AG04450 (cell line): ENCODE results near the gene KIF4A. TPM values are rescaled to one million over a fixed set of nuclear protein-coding genes. Genes with fewer than 3 reads are reported as not detected.
"Not testable (repeated sequence)": the region's sequence is repeated elsewhere in the genome, so short reads cannot be mapped to it uniquely, and the experiment has no call there.

Experiments used
- CTCF ChIA-PET: fragments of 300-600, 350-600 bp; formaldehyde crosslinking; extraction: SDS; loops from one replicate; lab custom pipeline; 2022; ENCODE audit warnings: antibody characterized with exemption, inconsistent platforms; lab: Charles Lee
- POLR2A ChIA-PET: fragments of 350-600 bp; formaldehyde crosslinking; extraction: SDS; loops from one replicate; lab custom pipeline; 2021; ENCODE audit warnings: antibody characterized with exemption, inconsistent platforms; lab: Yijun Ruan, JAX
- DNase-seq: peaks from one replicate; pipeline ENCODE4 v3.0.0-alpha.2; 2011; ENCODE audit warnings: low read depth, low spot score
- H3K27ac ChIP-seq: one replicate; pipeline ENCODE4 v1.5.1; 2012; ENCODE audit warnings: low read depth, low read length, control low read depth
- H3K27me3 ChIP-seq: one replicate; pipeline ENCODE4 v1.6.0; 2012; ENCODE audit warnings: low read length; ENCODE audit not compliant: control insufficient read depth, insufficient read depth
- H3K4me3 ChIP-seq: 2 replicates; pipeline ENCODE4 v1.5.1; 2011; ENCODE audit warnings: mild to moderate bottlenecking, low read depth, low read length, control low read depth
- H3K9me3 ChIP-seq: 2 replicates; pipeline ENCODE4 v1.5.1; 2012; ENCODE audit warnings: low read length; ENCODE audit not compliant: control insufficient read depth, insufficient read depth
- polyA plus RNA-seq: library from polyadenylated mRNA; depleted of rRNA; stranded (reverse); fragments of >200 nt; gene quantifications from 2 replicates; pipeline ENCODE4 v1.2.3, GENCODE V29; 2011
- TF ChIP-seq, protein P1 (sequence below): IDR thresholded peaks from 2 replicates; pipeline ENCODE4 v1.5.1; 2011; ENCODE audit warnings: low read depth, low read length, control low read depth, inconsistent platforms

Gene KIF4A
- polyA plus RNA-seq, 1 experiment, result 8.8 TPM

DNA sequence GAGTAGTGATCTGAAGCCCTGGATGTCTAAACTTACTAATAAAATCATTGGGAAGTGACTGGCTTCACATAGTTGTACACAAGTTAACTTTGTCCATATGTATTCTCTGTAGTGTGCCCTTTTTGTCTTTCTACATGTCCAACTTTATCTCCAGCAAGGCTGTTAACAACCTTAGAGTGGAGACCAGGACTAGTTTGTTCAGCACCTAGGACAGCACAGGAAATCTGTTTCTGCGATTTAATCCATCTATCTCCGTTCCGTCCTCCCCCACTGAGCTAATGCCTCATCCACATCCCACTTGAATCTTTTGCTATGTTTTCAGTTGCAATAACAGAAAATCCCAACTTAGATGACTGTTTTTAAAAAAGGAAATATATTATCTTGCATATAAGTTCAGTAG is 25.1 kb upstream of the KIF4A start:
- no peak for DNase-seq
- TF ChIP-seq, protein P1, sequence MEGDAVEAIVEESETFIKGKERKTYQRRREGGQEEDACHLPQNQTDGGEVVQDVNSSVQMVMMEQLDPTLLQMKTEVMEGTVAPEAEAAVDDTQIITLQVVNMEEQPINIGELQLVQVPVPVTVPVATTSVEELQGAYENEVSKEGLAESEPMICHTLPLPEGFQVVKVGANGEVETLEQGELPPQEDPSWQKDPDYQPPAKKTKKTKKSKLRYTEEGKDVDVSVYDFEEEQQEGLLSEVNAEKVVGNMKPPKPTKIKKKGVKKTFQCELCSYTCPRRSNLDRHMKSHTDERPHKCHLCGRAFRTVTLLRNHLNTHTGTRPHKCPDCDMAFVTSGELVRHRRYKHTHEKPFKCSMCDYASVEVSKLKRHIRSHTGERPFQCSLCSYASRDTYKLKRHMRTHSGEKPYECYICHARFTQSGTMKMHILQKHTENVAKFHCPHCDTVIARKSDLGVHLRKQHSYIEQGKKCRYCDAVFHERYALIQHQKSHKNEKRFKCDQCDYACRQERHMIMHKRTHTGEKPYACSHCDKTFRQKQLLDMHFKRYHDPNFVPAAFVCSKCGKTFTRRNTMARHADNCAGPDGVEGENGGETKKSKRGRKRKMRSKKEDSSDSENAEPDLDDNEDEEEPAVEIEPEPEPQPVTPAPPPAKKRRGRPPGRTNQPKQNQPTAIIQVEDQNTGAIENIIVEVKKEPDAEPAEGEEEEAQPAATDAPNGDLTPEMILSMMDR, result no peak
- Histone ChIP-seq H3K9me3 (no peaks in the 10 kb centered on the region), H3K4me3 (no peak overlapping the region), H3K27me3 (no peaks in the 10 kb centered on the region), H3K27ac (no peak overlapping the region)
- POLR2A ChIA-PET, result no interaction called here
- CTCF ChIA-PET, result no interaction called here

DNA sequence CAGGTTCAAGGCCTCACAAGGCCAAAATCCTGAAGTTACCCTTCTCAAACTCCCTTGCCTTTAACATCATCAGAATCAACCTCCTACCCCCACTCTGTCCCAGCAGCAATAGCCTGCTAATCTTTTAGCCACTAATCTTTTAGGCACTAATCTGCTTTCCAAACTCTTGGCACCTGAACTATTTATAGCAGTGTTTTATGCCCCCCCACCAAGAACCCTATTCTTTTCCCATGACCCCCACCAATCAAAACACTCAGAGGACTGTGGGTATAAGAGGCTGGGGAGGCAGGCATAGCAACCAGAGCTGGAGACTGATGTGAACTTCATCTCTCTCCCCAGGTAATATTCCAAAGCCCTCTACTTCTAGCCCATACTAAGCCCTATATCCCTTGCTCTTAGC is 21.9 kb upstream of the KIF4A start, which contains the start of gene ARR3:
TSS of gene ARR3 (plus strand) at position 301 of the 400 bp plus-strand sequence. CDS start 1,052 bp downstream, outside the sequence.
- H3K9me3 ChIP-seq, result no peaks in the 10 kb centered on the region
- TF ChIP-seq, protein P1, result no peak
- CTCF ChIA-PET, result no interaction called here
- H3K27me3 ChIP-seq, result no peaks in the 10 kb centered on the region
- no peak within 1 kb of the TSS for H3K27ac ChIP-seq
- H3K4me3 ChIP-seq, result no peak within 1 kb of the TSS
- DNase-seq, result no peak
- POLR2A ChIA-PET, result no interaction called here

DNA sequence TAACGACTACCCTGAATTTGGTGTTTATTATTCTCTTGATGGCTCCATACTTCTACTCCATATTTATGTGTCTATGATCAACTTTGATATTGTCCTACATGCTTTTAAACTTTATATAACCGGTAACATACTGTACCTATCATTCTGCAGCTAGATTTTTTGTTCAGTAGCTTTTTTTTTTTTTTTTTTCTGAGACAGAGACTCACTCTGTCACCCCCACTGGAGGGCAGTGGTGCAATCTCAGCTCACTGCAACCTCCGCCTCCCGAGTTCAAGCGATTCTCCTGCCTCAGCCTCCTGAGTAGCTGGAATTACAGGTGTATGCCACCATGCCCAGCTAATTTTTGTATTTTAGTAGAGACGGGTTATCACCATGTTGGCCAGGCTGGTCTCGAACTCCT is 15.9 kb upstream of the KIF4A start:
- CTCF ChIA-PET, result interaction anchor here (0.6 to 1.0 kb wide), 3 partner anchors 97 to 140 kb away, joined by 3 to 4 read pairs (median 4); partner anchors contain the start of gene DGAT2L6
- POLR2A ChIA-PET, H3K27me3 ChIP-seq, H3K9me3 ChIP-seq, DNase-seq, H3K27ac ChIP-seq, H3K4me3 ChIP-seq: not testable (repeated sequence)

DNA sequence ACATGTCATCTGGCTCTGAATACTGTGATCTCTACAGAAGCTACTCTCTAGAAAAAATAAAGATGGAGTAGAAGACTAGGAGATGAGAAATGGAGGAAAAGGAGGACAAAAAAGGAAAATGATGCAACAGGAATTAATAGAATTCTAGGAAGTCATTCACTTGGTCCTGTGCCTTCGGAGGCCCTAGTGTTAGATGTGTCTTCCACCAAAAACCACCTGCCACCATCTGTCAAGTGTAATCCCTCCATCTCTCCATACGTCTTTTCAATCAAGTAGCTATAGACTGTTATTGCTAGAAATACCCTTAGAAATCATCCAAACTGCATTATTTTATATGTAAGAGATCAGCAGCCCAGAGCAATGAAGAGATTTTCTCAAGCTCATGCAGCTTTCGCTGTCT is 10.8 kb upstream of the KIF4A start:
- Histone ChIP-seq H3K9me3 (no peaks in the 10 kb centered on the region), H3K4me3 (no peak overlapping the region), H3K27me3 (no peaks in the 10 kb centered on the region), H3K27ac (no peak overlapping the region)
- no peak for DNase-seq
- TF ChIP-seq, protein P1, result no peak
- POLR2A ChIA-PET, result no interaction called here
- CTCF ChIA-PET, result no interaction called here

DNA sequence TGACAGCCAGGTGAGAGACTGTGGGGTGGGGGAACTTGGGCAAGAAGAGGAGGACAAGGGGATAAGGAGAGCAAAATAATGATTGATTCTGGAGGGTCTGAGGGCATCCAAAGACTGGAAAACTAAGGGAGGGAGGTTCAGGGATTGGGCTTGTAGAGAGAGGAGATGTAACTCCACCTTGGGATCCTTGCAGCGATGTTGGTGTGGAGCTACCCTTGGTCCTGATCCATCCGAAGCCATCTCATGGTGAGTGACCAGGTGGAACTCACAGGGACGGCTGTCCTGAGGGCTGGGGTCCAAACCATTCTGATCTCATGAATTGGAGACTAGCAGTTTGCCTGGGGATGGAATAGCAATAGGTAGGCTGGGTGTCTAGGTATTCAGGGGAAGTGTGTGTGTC is 9.3 kb upstream of the KIF4A start:
- no peak for DNase-seq
- Histone ChIP-seq H3K27me3 (no peaks in the 10 kb centered on the region), H3K4me3 (no peak overlapping the region), H3K9me3 (no peaks in the 10 kb centered on the region), H3K27ac (no peak overlapping the region)
- CTCF ChIA-PET, result no interaction called here
- TF ChIP-seq, protein P1, result no peak
- POLR2A ChIA-PET, result interaction anchor here (1.0 kb wide), 1 partner anchor 9 kb away, joined by 4 read pairs; the partner anchor contains the start of genes KIF4A and PDZD11
